HepG2 (cell line): Measurements from ENCODE around the gene DTNA.

Experiments used
- FOXK2 ChIP-seq: fragments of 450-650 bp; IDR thresholded peaks from 2 replicates; pipeline ENCODE4 v1.6.1; 2016
- MYC ChIP-seq: sonication (generic); formaldehyde crosslinking; IDR thresholded peaks from 2 replicates; pipeline ENCODE4 v1.9.0; 2021; ENCODE audit warnings: missing genetic modification reagents, borderline replicate concordance
- SATB2 ChIP-seq: sonication (generic); formaldehyde crosslinking; IDR thresholded peaks from 2 replicates; pipeline ENCODE4 v1.5.0; 2020; ENCODE audit warnings: missing genetic modification reagents
- SIN3A ChIP-seq: IDR thresholded peaks from 2 replicates; pipeline ENCODE4 v1.6.1; 2011; ENCODE audit warnings: low read depth, mild to moderate bottlenecking, control low read depth, low read length, borderline replicate concordance
- SP1 ChIP-seq, 2 experiments: fragments of 450-650 bp in 1 of 2; sonication (generic) in 1 of 2; formaldehyde crosslinking in 1 of 2; IDR thresholded peaks; 2 replicates each; pipeline versions ENCODE4 v1.4.0 to v1.6.1; 2016 to 2020; ENCODE audit warnings: missing genetic modification reagents in 1 of 2
- TBL1XR1 ChIP-seq: fragments of 150-350 bp; IDR thresholded peaks from 2 replicates; pipeline ENCODE4 v1.6.1; 2014; ENCODE audit warnings: borderline replicate concordance, low read length; ENCODE audit not compliant: partially characterized antibody
- TF ChIP-seq, protein P1 (sequence below): sonication (generic); formaldehyde crosslinking; IDR thresholded peaks from 2 replicates; pipeline ENCODE4 v1.5.0; 2020; ENCODE audit warnings: mild to moderate bottlenecking, missing genetic modification reagents, moderate library complexity
- TF ChIP-seq, protein P2 (sequence below): sonication (generic); formaldehyde crosslinking; IDR thresholded peaks from 2 replicates; pipeline ENCODE4 v1.4.0; 2020; ENCODE audit warnings: missing genetic modification reagents
- TF ChIP-seq, protein P3 (sequence below): sonication (generic); formaldehyde crosslinking; IDR thresholded peaks from 2 replicates; pipeline ENCODE4 v1.8.0; 2022; ENCODE audit warnings: mild to moderate bottlenecking, missing genetic modification reagents, moderate library complexity

DNA sequence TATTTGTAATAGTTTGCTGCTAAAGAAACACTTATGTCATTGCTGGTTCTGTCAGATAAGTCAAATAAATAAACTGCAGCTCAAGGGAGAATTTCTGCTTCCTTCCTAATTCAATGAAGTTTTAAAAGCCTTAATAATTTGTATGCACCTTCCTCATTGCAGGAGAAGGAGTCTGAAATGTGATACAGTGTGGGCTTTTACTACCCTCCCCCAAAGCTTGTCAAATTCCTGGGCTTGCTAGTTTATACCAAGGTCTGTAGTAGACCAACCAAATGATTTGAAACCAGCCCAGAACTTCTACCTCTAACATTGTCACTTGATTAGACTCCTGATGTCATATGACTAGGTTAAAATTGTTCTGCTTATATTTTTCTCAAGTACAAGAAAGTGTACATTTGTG lies 131.8 kb downstream of the DTNA start:
- TF ChIP-seq MYC (CRISPR knock-in tag) (no peak), FOXK2 (no peak), SP1 (IDR thresholded peaks at IDR 0.05) (no peak), SP1 (CRISPR knock-in tag; IDR thresholded peaks at IDR 0.05) (no peak), SATB2 (CRISPR knock-in tag) (no peak), SIN3A (no peak), TBL1XR1 (no peak)
- TF ChIP-seq, protein P1, sequence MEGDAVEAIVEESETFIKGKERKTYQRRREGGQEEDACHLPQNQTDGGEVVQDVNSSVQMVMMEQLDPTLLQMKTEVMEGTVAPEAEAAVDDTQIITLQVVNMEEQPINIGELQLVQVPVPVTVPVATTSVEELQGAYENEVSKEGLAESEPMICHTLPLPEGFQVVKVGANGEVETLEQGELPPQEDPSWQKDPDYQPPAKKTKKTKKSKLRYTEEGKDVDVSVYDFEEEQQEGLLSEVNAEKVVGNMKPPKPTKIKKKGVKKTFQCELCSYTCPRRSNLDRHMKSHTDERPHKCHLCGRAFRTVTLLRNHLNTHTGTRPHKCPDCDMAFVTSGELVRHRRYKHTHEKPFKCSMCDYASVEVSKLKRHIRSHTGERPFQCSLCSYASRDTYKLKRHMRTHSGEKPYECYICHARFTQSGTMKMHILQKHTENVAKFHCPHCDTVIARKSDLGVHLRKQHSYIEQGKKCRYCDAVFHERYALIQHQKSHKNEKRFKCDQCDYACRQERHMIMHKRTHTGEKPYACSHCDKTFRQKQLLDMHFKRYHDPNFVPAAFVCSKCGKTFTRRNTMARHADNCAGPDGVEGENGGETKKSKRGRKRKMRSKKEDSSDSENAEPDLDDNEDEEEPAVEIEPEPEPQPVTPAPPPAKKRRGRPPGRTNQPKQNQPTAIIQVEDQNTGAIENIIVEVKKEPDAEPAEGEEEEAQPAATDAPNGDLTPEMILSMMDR (CRISPR knock-in tag), result no peak
- TF ChIP-seq, protein P2, sequence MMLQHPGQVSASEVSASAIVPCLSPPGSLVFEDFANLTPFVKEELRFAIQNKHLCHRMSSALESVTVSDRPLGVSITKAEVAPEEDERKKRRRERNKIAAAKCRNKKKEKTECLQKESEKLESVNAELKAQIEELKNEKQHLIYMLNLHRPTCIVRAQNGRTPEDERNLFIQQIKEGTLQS (CRISPR knock-in tag), result no peak
- TF ChIP-seq, protein P3, sequence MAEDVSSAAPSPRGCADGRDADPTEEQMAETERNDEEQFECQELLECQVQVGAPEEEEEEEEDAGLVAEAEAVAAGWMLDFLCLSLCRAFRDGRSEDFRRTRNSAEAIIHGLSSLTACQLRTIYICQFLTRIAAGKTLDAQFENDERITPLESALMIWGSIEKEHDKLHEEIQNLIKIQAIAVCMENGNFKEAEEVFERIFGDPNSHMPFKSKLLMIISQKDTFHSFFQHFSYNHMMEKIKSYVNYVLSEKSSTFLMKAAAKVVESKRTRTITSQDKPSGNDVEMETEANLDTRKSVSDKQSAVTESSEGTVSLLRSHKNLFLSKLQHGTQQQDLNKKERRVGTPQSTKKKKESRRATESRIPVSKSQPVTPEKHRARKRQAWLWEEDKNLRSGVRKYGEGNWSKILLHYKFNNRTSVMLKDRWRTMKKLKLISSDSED, result no peak
